ENCODE data around the gene SHCBP1. TPM values are rescaled to one million over a fixed set of nuclear protein-coding genes. Genes with fewer than 3 reads are reported as not detected.

Gene SHCBP1
- total RNA-seq, 1 donor, result 31.5 TPM

DNA sequence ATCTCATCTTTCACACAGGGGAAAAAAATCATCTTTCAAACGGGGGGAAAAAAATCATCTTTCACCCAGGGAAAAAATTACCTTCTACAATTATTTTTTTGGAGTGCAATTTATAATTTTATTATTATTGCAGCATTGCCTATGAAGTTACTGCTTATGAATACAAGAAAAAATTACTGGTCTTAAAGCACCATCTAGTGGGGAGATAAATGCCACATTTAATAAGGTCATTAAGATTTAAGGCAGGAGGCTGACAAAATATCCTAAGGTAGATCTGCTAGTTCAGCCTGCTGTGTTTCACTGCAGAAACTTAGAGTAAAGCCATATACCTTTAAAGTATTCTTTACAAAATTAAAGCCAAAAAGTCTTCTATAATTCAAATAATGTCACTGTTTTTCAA is 13.7 kb downstream of the SHCBP1 start:
- peak; percentile 84 for DNase-seq (ENCODE audit: low read depth)
- TF ChIP-seq, protein P1, sequence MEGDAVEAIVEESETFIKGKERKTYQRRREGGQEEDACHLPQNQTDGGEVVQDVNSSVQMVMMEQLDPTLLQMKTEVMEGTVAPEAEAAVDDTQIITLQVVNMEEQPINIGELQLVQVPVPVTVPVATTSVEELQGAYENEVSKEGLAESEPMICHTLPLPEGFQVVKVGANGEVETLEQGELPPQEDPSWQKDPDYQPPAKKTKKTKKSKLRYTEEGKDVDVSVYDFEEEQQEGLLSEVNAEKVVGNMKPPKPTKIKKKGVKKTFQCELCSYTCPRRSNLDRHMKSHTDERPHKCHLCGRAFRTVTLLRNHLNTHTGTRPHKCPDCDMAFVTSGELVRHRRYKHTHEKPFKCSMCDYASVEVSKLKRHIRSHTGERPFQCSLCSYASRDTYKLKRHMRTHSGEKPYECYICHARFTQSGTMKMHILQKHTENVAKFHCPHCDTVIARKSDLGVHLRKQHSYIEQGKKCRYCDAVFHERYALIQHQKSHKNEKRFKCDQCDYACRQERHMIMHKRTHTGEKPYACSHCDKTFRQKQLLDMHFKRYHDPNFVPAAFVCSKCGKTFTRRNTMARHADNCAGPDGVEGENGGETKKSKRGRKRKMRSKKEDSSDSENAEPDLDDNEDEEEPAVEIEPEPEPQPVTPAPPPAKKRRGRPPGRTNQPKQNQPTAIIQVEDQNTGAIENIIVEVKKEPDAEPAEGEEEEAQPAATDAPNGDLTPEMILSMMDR (IDR thresholded peaks at IDR 0.05; ENCODE audit: insufficient read depth, low read depth, low read length), result peak; percentile 52
- H3K4me3 ChIP-seq (ENCODE audit: low read depth, low read length), result no peak overlapping the region

- no peak for DNase-seq (ENCODE audit: low read depth)
- no peak overlapping the region for H3K4me3 ChIP-seq (ENCODE audit: low read depth, low read length)
- TF ChIP-seq, protein P1 (IDR thresholded peaks at IDR 0.05; ENCODE audit: insufficient read depth, low read depth, low read length), result no peak
Observed at GRCh38 chr16:46606231-46606630, 14.9 kb downstream of the SHCBP1 start.

- DNase-seq (ENCODE audit: low read depth), result peak; percentile 9
- TF ChIP-seq, protein P1 (IDR thresholded peaks at IDR 0.05; ENCODE audit: insufficient read depth, low read depth, low read length), result no peak
- H3K4me3 ChIP-seq (ENCODE audit: low read depth, low read length), result no peak overlapping the region
Observed at GRCh38 chr16:46591257-46591656, 29.9 kb downstream of the SHCBP1 start.

DNA sequence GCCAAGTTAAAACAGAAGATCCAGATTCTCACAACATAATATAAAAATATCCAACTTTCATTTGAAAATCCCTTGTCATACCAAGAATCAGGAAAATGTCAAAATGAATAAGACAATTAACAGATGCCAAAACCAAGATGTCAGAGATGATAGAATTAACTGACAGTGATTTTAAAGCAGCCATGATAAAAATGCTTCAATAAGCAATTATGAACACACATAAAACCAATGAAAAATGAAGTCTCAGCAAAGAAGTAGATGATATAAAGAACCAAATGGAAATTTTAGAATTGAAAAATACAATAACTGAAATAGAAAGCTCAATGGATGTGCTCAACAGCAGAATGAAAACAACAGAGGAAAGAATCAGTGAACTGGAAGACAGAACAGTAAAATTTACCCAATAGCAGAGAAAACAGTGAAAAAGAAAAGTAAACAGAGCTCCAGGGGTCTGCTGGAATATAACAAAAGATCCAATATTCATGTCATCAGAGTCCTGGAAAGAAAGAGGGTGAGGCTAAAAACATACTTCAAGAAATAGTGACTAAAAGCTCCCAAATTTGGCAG is 35.1 kb downstream of the SHCBP1 start:
- H3K4me3 ChIP-seq (ENCODE audit: low read depth, low read length), result no peak overlapping the region
- no peak for DNase-seq (ENCODE audit: low read depth)
- TF ChIP-seq, protein P1 (IDR thresholded peaks at IDR 0.05; ENCODE audit: insufficient read depth, low read depth, low read length), result no peak

DNA sequence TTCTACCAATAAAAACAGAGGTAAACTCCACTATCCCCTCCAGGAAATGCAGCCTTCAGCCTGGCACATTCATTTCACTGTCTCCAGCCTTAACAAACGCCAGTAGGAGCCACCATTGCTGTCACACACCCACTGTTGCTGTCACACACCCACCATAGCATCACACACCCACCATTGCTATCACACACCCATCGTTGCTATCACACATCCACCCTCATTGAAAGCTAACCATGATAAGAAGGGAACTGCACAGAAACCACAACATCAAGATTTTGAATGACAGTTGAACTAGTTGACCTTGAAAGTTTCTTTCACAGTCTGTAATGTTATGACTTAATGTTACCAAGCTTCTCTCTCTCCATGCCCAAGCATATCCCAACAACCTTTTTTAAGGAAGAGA is 38.1 kb downstream of the SHCBP1 start:
- no peak overlapping the region for H3K4me3 ChIP-seq (ENCODE audit: low read depth, low read length)
- DNase-seq (ENCODE audit: low read depth), result no peak
- TF ChIP-seq, protein P1 (IDR thresholded peaks at IDR 0.05; ENCODE audit: insufficient read depth, low read depth, low read length), result no peak

DNA sequence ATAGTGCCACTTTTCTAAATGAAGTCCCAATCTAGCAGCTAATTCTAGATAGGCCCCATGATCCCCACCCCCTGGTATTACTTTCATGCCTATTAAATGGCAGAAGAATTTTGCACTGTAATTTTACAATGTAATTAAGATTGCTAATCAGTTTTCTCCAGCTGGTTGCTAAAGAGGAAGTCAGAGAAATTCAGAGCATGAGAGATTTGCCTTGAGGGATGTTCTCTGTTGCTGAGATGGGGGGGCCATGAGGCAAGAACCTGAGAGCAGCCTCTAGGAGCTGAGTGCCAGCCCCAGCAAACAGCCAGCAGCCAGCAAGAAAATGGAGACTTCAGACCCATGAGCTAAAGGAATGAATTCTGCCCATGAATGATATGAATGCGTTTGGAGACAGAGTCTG is 38.9 kb downstream of the SHCBP1 start:
- no peak overlapping the region for H3K4me3 ChIP-seq (ENCODE audit: low read depth, low read length)
- DNase-seq (ENCODE audit: low read depth), result peak; percentile 4
- TF ChIP-seq, protein P1 (IDR thresholded peaks at IDR 0.05; ENCODE audit: insufficient read depth, low read depth, low read length), result no peak

DNA sequence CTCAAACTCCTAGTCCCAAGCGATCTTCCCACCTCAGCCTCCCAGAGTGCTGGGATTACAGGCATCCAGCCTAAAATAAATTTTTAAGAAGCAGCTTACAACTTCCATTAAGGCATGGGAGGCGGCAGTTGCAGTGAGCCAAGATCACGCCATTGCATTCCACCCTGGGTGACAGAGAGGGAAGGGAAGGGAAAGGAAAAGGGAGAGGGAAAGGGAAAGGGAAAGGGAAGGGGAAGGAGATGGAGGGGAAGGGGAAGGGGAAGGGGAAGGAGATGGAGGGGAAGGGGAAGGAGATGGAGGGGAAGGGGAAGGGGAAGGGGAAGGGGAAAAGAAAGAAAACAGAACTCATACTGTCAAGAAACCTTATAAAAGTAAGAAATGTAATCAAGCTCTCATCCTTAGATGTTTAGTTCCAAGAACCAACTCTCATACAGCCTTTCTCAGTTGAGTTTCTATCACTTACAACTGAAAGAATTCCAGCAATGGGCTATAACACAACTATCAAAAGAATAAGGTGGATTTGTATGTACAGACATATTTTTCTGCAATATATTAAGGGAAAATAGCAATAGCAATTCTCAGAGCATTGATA is 43.1 kb downstream of the SHCBP1 start:
- H3K4me3 ChIP-seq (ENCODE audit: low read depth, low read length), result no peak overlapping the region
- TF ChIP-seq, protein P1 (IDR thresholded peaks at IDR 0.05; ENCODE audit: insufficient read depth, low read depth, low read length), result no peak

More for the DNA sequence above, 43.1 kb downstream of the SHCBP1 start:
- DNase-seq (ENCODE audit: low read depth), result no peak
